Measurements from ENCODE around the gene ADAM8. TPM values are rescaled to one million over a fixed set of nuclear protein-coding genes. Genes with fewer than 3 reads are reported as not detected.

ADAM8 gene
- total RNA-seq, 4 donors from 2014 or later: 2.7 to 11.3 (median 6.4) TPM

DNA sequence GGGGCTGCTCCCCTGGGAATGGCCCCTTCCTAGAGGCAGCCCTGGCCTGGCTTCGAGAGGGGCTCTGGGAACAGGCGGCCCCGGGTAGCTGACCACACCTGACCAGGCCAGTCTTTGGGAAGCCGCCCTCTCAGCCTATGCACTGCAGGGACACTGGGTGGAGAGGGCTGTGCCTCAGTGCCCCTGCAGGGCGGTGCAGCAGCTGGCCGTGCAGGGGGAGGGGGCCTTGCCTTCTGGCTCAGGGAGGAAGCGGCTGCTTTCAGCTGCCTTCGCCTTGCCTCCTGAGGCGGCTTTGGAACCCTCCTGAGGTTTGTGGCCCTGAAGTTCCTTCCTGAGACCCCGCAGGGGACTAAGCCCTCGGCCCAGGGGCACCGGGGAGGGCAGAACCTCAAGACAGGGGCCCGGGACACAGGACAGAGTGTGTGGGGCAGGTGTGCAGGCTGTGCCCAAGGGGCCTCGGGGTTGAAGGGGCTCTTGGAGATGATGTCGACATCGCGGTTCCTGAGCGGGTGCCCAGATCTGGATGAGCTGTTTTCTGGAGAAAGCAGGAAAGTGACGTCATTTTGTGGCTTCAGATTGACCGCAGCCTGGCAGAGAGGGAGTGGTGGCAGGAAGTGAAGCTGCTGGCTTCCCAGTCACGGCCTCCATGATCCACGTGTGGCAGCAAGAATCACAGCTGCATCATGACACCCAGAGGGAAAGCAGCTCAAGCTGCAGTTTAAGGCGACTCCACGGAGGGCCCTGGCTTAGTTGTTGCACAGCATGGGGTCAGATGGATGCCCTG lies 17.7 kb downstream of the ADAM8 start:
- Histone ChIP-seq H3K36me3 (no peaks in the 10 kb centered on the region), H3K4me1 (peaks cover 0 to 55% (median 39%) of the 10 kb centered on the region in 4 donors), H3K9me3 (no peaks in the 10 kb centered on the region), H3K27ac (peak overlapping the region; percentile 2 to 94 (median 72)), H3K4me3 (no peak overlapping the region), H3K27me3 (no peaks in the 10 kb centered on the region)
- peak; percentile 78 to 85 for DNase-seq (ENCODE audit: low spot score in 2 of 2)
- 35 to 47% methylated on average over 18 to 23 of the region's 24 CpGs for WGBS, 2 donors
- TF ChIP-seq EP300 (IDR thresholded peaks at IDR 0.05) (peak in 1 of 2 donors; percentile 77), POLR2A (IDR thresholded peaks at IDR 0.05) (peak in 1 of 2 donors; percentile 13)
- TF ChIP-seq, protein P1, sequence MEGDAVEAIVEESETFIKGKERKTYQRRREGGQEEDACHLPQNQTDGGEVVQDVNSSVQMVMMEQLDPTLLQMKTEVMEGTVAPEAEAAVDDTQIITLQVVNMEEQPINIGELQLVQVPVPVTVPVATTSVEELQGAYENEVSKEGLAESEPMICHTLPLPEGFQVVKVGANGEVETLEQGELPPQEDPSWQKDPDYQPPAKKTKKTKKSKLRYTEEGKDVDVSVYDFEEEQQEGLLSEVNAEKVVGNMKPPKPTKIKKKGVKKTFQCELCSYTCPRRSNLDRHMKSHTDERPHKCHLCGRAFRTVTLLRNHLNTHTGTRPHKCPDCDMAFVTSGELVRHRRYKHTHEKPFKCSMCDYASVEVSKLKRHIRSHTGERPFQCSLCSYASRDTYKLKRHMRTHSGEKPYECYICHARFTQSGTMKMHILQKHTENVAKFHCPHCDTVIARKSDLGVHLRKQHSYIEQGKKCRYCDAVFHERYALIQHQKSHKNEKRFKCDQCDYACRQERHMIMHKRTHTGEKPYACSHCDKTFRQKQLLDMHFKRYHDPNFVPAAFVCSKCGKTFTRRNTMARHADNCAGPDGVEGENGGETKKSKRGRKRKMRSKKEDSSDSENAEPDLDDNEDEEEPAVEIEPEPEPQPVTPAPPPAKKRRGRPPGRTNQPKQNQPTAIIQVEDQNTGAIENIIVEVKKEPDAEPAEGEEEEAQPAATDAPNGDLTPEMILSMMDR (IDR thresholded peaks at IDR 0.05): no peak

DNA sequence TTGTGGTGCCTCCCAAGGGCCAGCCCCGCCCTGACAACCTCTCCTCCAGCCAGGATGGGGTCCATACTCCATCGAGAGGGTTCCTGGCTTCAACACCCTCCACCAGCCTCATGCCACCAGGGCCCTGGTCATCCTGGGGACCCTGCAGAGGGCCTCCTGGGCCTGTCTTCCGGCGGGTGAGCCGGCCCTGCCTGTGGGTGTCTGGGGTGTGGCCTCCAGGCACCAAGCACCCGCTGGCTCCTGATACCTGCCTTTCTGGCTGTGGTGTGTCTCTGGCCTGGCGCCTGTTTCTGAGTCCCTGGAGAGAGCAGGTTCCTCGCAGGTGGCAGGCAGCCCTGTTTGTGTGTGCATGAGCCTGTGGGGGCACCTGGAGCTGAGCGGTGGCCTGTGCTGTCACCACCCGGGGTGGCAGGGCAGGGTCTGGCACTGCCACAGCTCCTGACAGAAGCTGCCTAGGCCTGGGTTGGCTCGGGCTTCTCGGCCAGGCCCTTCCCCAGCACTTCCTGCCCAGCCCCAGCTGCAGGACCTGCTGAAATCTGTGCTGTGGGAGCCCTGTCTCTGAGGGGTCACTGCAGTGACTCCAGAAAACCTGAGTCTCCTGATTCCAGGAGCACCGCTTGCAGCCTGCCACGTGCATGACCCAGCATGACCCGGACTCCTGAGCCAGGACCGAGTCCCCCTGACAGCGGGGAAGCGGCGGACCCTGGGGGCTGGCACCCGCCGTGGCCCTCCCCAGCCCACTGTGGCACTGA lies 18.4 kb downstream of the ADAM8 start:
- no peaks in the 10 kb centered on the region for H3K27me3 ChIP-seq
- H3K4me1 ChIP-seq: peaks cover 0 to 55% (median 39%) of the 10 kb centered on the region in 4 donors
- WGBS, 2 donors: 71 to 77% methylated on average over 10 to 15 of the region's 21 CpGs
- H3K9me3 ChIP-seq: no peaks in the 10 kb centered on the region
- no peaks in the 10 kb centered on the region for H3K36me3 ChIP-seq
- no peak for DNase-seq (ENCODE audit: low spot score in 2 of 2)
- H3K4me3 ChIP-seq: peak overlapping the region in 2 of 4 donors; percentile 13 to 27
- TF ChIP-seq POLR2A (IDR thresholded peaks at IDR 0.05) (no peak), EP300 (IDR thresholded peaks at IDR 0.05) (no peak)
- TF ChIP-seq, protein P1 (IDR thresholded peaks at IDR 0.05): no peak
- H3K27ac ChIP-seq: peak overlapping the region in 3 of 4 donors; percentile 67 to 94 (median 77)

DNA sequence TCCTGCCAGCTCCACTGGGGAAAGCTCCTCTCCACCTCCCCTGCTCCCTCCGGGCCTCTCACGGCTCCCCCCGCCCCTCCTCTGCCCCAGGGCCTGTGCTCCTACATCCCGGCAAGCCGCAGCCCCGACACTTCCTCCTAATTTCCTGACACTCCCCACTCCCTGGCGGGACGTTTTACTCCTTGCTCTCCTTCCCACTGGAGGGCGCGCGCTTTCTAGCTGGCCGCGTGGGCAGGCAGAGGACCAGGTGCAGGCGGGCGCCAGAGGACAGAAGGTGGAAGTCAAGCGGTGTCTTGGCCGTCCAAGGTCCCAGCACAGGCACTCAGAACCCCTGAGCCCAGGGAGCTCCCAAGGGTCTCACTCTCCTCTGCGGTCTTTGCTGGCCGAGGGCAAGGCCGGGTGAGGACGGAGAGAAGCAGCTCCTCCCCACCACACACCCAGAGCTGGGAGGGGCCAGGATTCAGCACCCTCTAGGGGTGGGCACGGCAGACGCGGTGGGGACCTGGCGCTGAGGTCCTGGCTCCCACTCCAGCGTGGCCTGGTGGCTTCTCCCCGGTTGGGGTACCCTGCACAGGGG lies 19.1 kb downstream of the ADAM8 start:
- H3K4me3 ChIP-seq: peak overlapping the region in 2 of 4 donors; percentile 13 to 27
- H3K36me3 ChIP-seq: no peaks in the 10 kb centered on the region
- H3K9me3 ChIP-seq: no peaks in the 10 kb centered on the region
- DNase-seq (ENCODE audit: low spot score in 2 of 2): peak; percentile 56 to 63
- no peaks in the 10 kb centered on the region for H3K27me3 ChIP-seq
- TF ChIP-seq, protein P1 (IDR thresholded peaks at IDR 0.05): peak in 4 of 5 experiments; percentile 18 to 31 (median 24)
- TF ChIP-seq POLR2A (IDR thresholded peaks at IDR 0.05) (no peak), EP300 (IDR thresholded peaks at IDR 0.05) (no peak)
- 6 to 9% methylated on average over 22 to 26 of the region's 27 CpGs for WGBS, 2 donors
- peaks cover 0 to 52% (median 38%) of the 10 kb centered on the region in 4 donors for H3K4me1 ChIP-seq
- peak overlapping the region in 3 of 4 donors; percentile 67 to 94 (median 77) for H3K27ac ChIP-seq

DNA sequence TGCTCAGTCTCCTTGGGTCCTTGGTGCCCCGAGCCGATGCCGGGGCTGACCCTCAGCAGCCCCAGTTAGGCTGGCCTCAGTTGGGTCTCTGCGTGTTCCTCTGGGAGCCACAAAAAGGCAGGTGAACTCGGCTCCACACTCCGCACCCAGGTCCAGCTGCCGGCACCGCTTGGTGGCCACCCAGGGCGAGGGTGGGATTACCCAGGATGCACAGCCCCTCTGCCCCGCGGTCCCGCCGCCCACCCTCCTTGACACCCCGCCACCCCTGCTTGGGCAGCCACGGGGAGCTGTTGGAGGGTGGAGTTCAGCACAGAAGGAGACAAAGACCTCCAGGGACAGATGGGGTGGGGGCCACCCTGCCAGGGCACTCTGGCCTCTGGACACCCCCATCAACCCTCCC lies 21.3 kb downstream of the ADAM8 start:
- no peaks in the 10 kb centered on the region for H3K9me3 ChIP-seq
- H3K4me3 ChIP-seq: no peak overlapping the region
- no peak overlapping the region for H3K27ac ChIP-seq
- DNase-seq (ENCODE audit: low spot score in 2 of 2): no peak
- no peaks in the 10 kb centered on the region for H3K36me3 ChIP-seq
- no peak for TF ChIP-seq POLR2A (IDR thresholded peaks at IDR 0.05)
- TF ChIP-seq EP300 (IDR thresholded peaks at IDR 0.05): no peak
- TF ChIP-seq, protein P1 (IDR thresholded peaks at IDR 0.05): no peak
- H3K27me3 ChIP-seq: peaks cover 0 to under 1% of the 10 kb centered on the region in 2 donors
- 95% methylated on average over 14 of the region's 15 CpGs; no CpG with 5 or more reads in 1 of the 2 donors for WGBS, 2 donors
- H3K4me1 ChIP-seq: peaks cover 0 to 34% (median 28%) of the 10 kb centered on the region in 4 donors

All from tibial nerve (tissue), 4 donors.